ENCODE measurements around the gene KIAA2012. TPM values are rescaled to one million over a fixed set of nuclear protein-coding genes. Genes with fewer than 3 reads are reported as not detected.

KIAA2012 gene
- total RNA-seq, 1 experiment from 2014 or later: not detected

DNA sequence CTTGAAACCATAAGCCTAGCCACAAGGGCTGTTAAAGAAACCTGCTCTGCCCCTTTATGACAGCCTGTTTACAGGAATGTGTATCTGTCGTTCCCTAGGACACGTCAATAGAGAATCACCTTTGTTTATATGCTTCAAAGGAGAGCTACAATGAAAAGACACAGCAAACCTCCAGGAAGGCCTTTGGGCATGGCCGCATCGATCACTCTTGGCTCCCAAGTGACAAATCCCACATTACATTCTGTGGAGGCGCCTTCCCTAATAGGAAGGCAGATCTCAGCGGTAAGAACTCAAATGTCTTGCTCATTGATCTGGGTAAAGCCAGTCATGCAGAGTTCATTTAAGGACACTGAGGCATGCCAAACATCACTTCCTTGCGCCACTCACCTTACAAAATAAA, 26.5 kb downstream of the KIAA2012 start:
- Mint-ChIP-seq H3K36me3 (ENCODE audit: insufficient read depth, unreplicated experiment) (no peaks in the 10 kb centered on the region), H3K4me1 (ENCODE audit: low read depth, unreplicated experiment) (peaks cover 7% of the 10 kb centered on the region), H3K27me3 (ENCODE audit: unreplicated experiment) (no peaks in the 10 kb centered on the region), H3K4me3 (ENCODE audit: low read depth, unreplicated experiment) (no peak overlapping the region), H3K9me3 (ENCODE audit: low read depth, unreplicated experiment) (no peaks in the 10 kb centered on the region), H3K27ac (ENCODE audit: unreplicated experiment) (no peak overlapping the region)
- BruUV-seq (replicated peaks): no TSS peak
- CTCF ChIA-PET: no interaction called here
- DNase-seq: no peak
- no peak for TF ChIP-seq CTCF (IDR thresholded peaks at IDR 0.05; ENCODE audit: unreplicated experiment)
- intact Hi-C loops (cut with micrococcal nuclease; ENCODE audit: unreplicated experiment): no loop called here

DNA sequence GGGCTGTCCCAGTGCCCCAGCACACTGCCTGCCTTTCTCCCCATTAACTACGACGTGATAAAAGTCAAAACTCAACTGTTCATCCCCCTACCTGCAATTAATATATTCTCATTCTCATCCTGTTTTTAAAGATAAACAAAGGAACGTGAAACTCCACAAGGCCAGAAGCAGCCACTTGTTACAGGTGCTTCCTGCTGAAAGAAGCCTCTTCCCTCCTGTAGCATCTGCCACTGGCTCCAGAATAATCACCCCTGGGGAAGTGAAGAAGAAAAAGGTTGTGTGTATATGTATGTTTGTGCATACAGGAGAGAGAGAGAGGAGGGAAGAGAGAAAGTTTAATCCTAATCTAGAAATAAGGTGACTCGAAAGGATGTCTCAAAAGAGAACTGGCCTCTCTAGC, 27.1 kb downstream of the KIAA2012 start:
- no peak overlapping the region for H3K4me3 Mint-ChIP-seq (ENCODE audit: low read depth, unreplicated experiment)
- no peak for DNase-seq
- no peak for TF ChIP-seq CTCF (IDR thresholded peaks at IDR 0.05; ENCODE audit: unreplicated experiment)
- no peak overlapping the region for H3K27ac Mint-ChIP-seq (ENCODE audit: unreplicated experiment)
- BruUV-seq (replicated peaks): no TSS peak
- CTCF ChIA-PET: no interaction called here
- H3K9me3 Mint-ChIP-seq (ENCODE audit: low read depth, unreplicated experiment): no peaks in the 10 kb centered on the region
- intact Hi-C loops (cut with micrococcal nuclease; ENCODE audit: unreplicated experiment): no loop called here
- H3K27me3 Mint-ChIP-seq (ENCODE audit: unreplicated experiment): no peaks in the 10 kb centered on the region
- H3K4me1 Mint-ChIP-seq (ENCODE audit: low read depth, unreplicated experiment): peaks cover 9% of the 10 kb centered on the region
- H3K36me3 Mint-ChIP-seq (ENCODE audit: insufficient read depth, unreplicated experiment): no peaks in the 10 kb centered on the region

- CTCF ChIA-PET: no interaction called here
- Mint-ChIP-seq H3K27me3 (ENCODE audit: unreplicated experiment) (no peaks in the 10 kb centered on the region), H3K27ac (ENCODE audit: unreplicated experiment) (no peak overlapping the region), H3K9me3 (ENCODE audit: low read depth, unreplicated experiment) (no peaks in the 10 kb centered on the region), H3K4me1 (ENCODE audit: low read depth, unreplicated experiment) (peaks cover 9% of the 10 kb centered on the region), H3K4me3 (ENCODE audit: low read depth, unreplicated experiment) (no peak overlapping the region), H3K36me3 (ENCODE audit: insufficient read depth, unreplicated experiment) (no peaks in the 10 kb centered on the region)
- DNase-seq: no peak
- no TSS peak for BruUV-seq (replicated peaks)
- no peak for TF ChIP-seq CTCF (IDR thresholded peaks at IDR 0.05; ENCODE audit: unreplicated experiment)
- intact Hi-C loops (cut with micrococcal nuclease; ENCODE audit: unreplicated experiment): no loop called here
These were observed 28.0 kb downstream of the KIAA2012 start for GRCh38 chr2:202101026-202101579.

GRCh38 chr2:202102425-202103000, 29.5 kb downstream of the KIAA2012 start:
- Mint-ChIP-seq H3K4me1 (ENCODE audit: low read depth, unreplicated experiment) (peaks cover 9% of the 10 kb centered on the region), H3K4me3 (ENCODE audit: low read depth, unreplicated experiment) (no peak overlapping the region), H3K9me3 (ENCODE audit: low read depth, unreplicated experiment) (no peaks in the 10 kb centered on the region), H3K27ac (ENCODE audit: unreplicated experiment) (no peak overlapping the region), H3K27me3 (ENCODE audit: unreplicated experiment) (no peaks in the 10 kb centered on the region), H3K36me3 (ENCODE audit: insufficient read depth, unreplicated experiment) (no peaks in the 10 kb centered on the region)
- no peak for TF ChIP-seq CTCF (IDR thresholded peaks at IDR 0.05; ENCODE audit: unreplicated experiment)
- no peak for DNase-seq
- CTCF ChIA-PET: interaction anchor here (0.6 kb wide), 1 partner anchor 248 kb away, joined by 3 read pairs; no protein-coding TSS in a partner anchor
- intact Hi-C loops (cut with micrococcal nuclease; ENCODE audit: unreplicated experiment): no loop called here
- no TSS peak for BruUV-seq (replicated peaks)

Measured in Calu3 (cell line).